COR-L47 (cell line): ENCODE data around the gene STK35.
"Not testable (repeated sequence)": the region's sequence is repeated elsewhere in the genome, so short reads cannot be mapped to it uniquely, and the experiment has no call there.

Experiments
- DNase-seq: peaks from one replicate; lab custom pipeline; 2025; lab: John Stamatoyannopoulos, UW

STK35 gene

DNA sequence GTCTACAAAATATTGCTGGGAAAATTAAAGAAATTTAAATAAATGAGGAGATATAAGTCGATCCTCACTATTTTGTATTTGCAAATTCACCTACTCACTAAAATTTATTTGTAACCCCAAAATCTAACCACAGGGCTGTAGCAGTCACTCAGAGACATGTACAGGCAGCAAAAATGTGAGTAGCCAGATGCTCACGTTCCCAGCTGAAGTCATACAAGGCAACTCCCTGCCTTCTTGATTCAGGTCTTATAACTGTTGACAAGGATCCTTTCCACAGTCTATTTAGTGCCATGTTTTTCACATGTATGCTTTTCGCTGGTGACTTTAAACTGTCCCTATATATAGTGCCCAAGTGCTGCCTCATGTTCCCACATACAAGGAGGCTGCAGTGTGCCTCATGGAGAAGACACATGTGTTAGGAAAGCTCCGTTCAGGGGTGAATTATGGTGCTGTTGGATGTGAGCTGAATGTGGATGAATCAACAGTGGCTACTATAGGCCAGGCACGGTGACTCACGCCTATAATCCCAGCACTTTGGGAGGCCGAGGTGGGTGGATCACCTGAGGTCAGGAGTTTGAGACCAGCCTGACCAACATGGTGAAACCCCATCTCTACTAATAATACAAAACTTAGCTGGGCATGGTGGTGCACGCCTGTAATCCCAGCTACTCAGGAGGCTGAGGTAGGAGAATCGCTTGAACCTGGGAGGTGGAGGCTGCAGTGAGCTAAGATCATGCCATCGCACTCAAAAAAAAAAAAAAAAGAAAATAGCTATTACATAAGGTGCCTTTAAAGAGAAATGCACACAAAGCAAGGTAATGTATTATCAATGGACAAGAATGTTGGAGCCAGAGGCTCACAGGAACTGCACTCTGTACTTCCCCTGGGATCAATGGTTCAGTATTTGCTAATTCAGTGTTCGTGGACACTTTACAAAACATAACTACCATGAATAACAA, 55.3 kb downstream of the STK35 start:
- DNase-seq = no peak

DNA sequence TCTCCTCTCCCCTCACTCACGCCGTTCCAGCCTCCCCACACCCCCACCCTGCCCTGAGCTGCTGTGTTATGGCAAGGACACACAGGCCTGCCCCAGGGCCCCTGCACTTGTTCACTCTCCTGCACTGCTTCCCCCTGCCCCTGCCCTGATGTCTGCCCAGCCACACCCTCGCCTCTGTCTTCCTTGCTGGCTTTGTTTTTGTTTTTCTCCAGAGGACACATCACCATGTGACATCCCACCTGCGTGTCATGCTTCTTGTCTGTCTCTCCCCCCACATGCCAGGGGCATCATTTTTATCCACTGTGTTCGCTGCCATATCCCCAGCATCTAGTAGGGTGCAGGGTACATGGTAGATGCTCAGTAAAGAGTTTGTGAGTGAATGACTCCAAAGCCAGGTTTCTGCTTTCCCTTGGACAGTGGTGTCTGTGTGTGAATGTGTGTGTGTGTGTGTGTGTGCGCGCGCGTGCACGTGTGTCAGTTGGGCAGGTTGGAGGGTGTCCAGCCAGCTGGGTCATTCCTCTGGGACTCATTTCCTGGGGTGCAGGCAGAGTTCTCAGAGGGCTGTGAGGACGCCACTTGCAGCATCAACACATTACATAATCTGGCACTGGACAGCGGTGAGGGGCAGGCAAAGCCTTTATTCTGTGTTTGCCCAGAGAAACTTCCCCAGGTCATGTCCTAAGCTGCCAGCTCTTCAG, 60.6 kb downstream of the STK35 start:
- DNase-seq = no peak

GRCh38 chr20:2162823-2163166, 61.2 kb downstream of the STK35 start:
- no peak for DNase-seq

DNA sequence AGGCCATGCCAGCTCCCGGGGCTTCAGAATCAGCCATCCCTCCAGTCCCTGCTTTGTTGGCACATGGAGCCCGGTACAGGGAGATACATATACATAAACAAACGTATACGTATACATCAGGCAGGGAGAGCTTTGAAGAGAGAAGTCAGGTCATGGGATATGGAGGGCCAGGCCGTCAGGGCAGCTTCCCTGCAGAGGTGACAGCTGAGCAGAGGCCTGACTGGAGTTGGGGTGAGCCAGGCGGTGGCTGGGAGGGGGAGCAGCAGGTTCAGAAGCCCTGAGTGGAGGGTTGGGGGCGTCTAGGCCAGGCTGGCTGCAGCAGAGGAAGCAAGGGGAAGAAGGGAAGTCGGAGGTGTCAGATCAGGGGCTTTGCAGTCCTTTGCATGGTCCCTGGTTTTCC, 61.7 kb downstream of the STK35 start:
- DNase-seq = no peak

DNA sequence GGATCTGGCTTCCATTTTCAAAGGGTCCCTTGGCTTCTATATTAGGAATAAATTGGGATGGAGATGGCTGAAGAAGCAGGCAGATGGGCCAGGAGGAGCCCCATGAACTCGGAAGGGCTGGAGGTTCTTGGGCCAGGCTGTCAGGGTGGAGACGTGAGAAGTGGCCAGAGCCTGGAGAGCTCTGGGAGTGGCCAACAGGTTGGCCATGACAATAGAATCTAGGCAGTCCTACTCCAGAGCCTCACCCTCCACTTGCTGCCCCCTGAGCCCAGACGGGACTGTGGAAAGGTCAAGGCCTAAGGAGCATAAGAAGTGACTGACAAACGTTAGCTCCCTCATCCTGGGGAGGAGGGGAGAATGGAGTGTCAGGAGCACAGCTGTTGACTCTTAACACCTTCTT, 62.1 kb downstream of the STK35 start:
- DNase-seq = no peak

GRCh38 chr20:2164421-2164820, 62.8 kb downstream of the STK35 start:
- DNase-seq = no peak

GRCh38 chr20:2164966-2165365, 63.3 kb downstream of the STK35 start:
- no peak for DNase-seq

- DNase-seq = no peak
Observed at GRCh38 chr20:2165871-2166270, 64.2 kb downstream of the STK35 start.

DNA sequence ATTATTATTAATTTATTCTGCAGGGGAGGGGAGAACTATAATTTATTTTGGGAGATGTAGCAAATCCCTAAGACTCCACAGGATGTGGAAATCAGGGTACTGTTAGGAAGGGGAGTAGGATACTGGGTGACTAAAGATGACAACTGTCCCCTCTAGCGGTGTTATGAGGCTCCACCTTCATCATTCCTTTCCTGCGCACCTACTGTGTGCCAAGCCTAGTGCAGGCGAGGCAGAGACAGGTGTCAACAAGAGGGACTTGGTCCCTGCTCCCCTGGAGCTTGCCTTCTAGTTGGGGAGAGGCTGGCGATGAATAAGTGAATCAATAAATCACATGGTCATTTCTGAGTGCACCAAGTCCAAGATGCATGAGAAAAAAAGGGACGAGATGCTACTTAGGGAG, 65.5 kb downstream of the STK35 start:
- DNase-seq = no peak

DNA sequence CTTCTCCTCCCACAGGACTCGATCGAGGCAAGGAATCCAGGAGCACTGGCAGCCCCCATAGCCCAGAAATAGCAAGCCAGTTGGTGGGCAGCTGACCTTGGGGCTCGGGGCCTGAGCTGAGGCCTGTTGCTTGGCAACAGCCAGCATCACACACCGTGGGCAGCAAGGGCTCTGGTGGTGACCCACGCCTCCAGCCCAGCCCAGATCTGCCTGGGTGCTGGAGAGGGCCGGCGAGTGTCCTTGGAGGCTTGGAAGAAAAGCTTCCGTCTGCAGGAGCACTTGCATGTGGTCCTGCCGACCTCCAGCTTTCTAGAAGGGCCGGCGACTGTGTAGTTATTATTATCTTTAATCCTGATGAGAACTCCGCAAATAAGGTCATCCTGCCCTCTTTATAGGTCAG, 67.3 kb downstream of the STK35 start:
- DNase-seq = no peak

DNA sequence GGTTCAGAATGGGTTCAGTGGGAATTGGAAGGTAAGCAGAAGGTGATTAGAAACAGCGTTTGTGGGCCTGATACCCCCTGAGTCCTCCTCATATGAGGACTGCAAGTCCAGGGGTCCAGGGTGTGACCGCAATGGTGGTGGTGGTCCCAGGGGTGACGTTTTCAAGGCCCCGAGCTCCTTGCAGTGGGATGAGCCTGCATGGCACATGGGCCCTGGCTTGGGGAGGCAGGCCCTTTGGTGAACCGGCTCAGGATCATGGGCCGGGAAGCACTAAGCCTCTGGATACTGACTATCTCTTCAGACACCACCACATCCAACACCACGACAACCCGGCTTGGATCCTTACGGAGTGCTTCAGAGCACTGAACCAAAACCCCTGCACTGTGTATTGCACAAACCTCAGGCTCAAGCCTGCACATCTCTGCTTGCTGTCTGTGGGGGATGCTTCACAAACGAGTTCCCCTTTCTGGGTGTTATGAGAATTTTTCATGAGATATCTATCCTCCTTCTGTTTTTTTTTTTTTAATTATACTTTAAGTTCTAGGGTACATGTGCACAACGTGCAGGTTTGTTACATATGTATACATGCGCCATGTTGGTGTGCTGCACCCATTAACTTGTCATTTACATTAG, 67.9 kb downstream of the STK35 start:
- DNase-seq = no peak

DNA sequence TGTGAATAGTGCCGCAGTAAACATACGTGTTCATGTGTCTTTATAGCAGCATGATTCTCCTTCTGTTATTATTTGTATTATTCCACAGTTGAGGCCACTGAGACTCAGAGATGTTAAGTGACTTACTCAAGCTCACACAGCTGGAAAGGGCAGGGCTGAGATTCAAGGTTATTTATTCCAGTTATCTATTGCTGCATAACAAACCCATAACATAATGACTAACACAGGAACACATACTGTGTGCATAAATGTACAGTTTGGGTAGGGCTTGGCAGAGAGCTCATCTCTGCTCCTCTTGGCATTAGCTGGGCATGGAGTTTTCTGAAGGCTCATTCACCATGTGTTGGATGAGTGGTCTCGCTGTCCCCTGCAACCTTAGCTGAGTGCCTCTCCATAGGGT, 68.8 kb downstream of the STK35 start:
- no peak for DNase-seq

GRCh38 chr20:2171266-2171790, 69.7 kb downstream of the STK35 start:
- DNase-seq = no peak

GRCh38 chr20:2171840-2172239, 70.2 kb downstream of the STK35 start:
- not testable (repeated sequence) for DNase-seq

GRCh38 chr20:2172305-2173175, 70.9 kb downstream of the STK35 start:
- peak; percentile 42 for DNase-seq

DNA sequence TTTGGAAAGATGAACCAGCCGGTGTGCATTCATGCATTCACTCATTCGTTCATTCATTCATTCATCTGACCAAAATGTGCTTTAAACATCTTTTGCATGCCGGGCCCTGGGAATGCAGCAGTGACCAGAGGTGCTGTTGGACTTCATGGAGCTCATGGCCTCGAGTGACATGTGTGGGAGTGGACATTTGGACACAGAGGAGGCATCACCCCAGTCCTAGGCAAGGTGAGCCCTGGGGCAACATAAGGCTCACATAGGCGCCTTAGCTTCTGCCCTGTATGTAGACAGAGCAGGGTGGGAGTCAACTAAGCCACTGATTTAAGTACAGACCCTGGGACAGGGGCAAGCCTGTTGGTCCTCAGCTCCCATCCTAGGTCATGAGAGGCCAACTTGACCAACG, 71.6 kb downstream of the STK35 start:
- DNase-seq = no peak

DNA sequence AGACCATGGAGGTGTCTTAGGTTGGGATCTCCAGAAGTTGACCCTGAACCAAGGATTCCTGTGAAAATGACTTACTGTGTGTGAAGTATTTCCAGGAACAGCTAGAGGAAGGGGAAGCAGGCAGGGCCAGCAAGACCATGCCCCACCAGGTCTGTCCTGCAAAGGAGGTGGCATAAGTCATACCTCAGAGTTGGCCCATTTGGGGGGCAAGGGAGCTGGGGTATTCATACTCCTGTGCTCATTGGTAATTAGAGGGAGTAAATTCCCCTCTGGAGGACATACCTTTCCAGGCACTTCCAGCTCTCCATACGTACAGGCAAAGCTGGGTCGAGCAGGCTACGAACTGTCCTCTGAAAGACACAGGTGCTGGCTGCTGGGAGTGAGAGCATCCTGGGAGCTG, 72.4 kb downstream of the STK35 start:
- DNase-seq = no peak

DNA sequence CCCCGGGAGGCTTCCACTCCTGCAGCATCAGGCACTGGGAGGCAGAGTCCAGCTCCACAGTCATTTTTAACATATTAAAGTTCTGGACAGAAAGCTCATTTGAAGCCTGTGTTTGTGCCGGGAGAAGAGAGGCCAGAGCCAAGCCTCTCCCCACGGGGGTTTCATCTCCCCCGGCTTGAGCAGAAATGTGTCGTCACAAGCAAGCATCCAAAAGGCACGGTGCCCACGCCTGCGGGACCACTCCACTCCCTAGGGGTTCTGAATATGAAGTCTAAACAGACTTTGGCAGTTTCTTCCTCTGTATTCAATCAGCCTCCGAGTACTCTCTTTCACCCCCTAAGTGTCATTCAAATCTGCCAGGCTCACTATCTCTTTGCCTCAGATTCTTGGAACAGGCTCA, 75.3 kb downstream of the STK35 start:
- DNase-seq = no peak

DNA sequence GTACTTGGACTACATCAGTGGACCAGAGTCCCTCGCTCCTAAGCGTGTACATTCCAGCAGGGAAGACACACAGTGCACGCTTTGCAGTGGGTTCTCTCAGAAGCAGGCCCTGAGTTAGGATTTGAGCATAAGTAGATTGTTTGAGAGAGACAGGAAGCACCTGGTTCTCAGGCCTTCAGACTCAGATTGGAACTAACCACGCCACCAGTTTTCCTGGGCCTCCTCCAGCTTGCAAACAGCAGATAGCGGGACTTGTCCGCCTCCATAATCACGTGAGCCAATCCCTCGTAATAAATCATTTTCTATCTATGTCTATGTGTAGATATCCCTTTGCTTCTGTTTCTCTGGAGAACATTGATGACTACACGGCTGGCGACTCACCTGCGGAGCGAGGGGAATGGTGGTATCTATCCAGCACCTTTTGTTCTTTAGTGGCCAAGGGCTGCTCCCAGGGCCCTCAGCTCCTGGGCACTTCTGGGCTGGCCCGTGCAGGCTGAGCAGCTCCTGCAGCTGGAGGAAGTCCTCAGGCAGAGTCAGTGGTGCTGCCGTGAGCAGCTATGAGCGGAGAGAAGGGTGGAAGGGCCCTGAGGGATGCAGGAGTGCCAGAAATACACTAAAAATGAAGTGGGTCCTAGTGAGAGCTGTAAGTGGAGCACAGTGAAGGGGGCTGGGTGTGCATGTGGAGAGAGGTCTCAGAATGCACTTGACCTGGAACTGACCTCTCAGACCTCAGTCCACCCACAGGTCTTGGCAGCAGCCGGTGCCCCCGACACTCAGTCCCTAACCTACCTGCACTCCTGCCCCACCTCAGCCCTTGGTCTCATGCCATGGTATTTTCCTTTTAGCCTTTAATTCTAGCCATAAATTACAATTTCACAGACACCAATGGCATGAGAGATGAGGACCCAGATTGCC, 76.9 kb downstream of the STK35 start:
- no peak for DNase-seq

DNA sequence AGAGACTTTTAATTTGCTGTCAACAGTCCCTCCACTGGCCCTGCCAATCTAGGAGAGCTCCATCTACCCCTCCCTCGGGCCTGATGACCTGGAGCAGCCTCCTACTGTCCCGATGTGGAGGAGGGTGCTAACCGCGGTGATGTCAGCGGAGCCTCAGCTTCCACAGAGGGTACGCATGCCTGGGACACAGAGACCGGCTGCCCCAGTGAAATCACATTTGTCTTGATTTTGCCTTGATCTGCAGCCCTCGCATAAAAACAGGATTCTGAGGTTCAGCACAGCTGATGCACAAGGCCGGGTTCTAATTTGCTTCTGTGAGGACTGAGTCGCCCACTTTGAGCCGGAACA, 77.6 kb downstream of the STK35 start:
- no peak for DNase-seq

DNA sequence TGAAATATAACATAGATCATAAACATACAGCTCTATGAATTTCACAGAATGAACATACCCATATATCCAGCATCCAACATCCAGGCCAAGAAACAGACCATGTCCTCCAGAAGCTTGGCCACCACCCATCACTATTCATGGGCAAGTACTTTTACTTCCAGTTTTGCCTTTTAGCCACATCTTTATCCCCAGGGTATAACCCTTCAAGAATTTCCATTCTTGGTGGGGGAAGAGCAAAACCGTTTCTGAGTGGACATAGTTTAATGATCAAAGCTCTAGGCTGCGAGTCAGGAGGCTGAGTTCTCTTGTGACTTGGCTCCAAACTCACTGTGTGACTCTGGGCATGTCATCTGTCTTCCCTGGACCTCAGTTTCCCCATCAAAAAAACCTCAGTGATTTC, 78.3 kb downstream of the STK35 start:
- DNase-seq = no peak
